Duodenal mucosa (tissue), 2 donors: ENCODE measurements around the gene ERO1B.

ENCODE experiments used
- H3K27ac ChIP-seq: one replicate; pipeline ENCODE4 v1.7.0; 2013; ENCODE audit warnings: low read depth, low read length
- H3K27me3 ChIP-seq, 2 donors: one replicate each; pipeline ENCODE4 v1.7.0; 2013; ENCODE audit warnings: low read length in 2 of 2, control low read depth in 1 of 2; ENCODE audit not compliant: insufficient read depth in 2 of 2, control insufficient read depth in 1 of 2
- H3K36me3 ChIP-seq, 2 donors: one replicate each; pipeline ENCODE4 v1.7.0; 2013; ENCODE audit warnings: low read length in 2 of 2, control low read depth in 1 of 2; ENCODE audit not compliant: insufficient read depth in 2 of 2, control insufficient read depth in 1 of 2
- H3K4me1 ChIP-seq, 2 donors: one replicate each; pipeline ENCODE4 v1.7.0; 2013; ENCODE audit warnings: low read length in 2 of 2, control low read depth in 1 of 2; ENCODE audit not compliant: insufficient read depth in 2 of 2, control insufficient read depth in 1 of 2
- H3K4me3 ChIP-seq, 2 donors: one replicate each; pipeline ENCODE4 v1.7.0; 2013; ENCODE audit warnings: low read length in 2 of 2, low read depth in 1 of 2
- H3K9ac ChIP-seq, 2 donors: one replicate each; pipeline ENCODE4 v1.7.0; 2013; ENCODE audit warnings: low read length in 2 of 2, low read depth in 1 of 2
- H3K9me3 ChIP-seq, 2 donors: one replicate each; pipeline ENCODE4 v1.7.0; 2013; ENCODE audit warnings: low read length in 2 of 2, control low read depth in 1 of 2; ENCODE audit not compliant: control insufficient read depth in 1 of 2

The ERO1B gene

DNA sequence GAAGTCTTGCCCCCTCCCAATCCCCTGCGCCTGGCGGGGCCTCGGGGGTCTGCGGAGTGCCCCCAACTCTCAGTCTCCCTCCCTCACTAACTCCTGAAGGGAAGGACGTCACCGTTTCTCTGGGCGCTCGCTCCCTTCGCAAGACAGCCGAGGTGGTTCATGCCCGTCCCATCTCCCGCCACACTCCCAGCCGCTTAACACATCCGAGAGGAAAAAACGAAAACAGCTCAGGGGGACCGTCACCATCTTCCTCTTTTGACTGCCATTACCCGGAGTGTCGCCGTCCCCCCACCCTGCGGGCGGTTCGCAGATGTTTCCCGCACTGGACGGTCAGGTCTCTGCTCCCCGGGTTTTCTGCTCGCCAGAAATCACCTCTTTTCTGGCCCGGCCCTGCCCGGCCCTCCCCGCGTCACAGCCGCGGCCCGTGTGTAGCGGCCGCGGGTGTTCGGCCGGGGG lies 532 bp downstream of the ERO1B start:
- no peaks in the 10 kb centered on the region for H3K27me3 ChIP-seq
- H3K9ac ChIP-seq: peak overlapping the region; percentile 81 to 86
- peaks cover 10 to 17% of the 10 kb centered on the region in 2 donors for H3K4me1 ChIP-seq
- peak overlapping the region; percentile 94 for H3K4me3 ChIP-seq
- no peaks in the 10 kb centered on the region for H3K36me3 ChIP-seq
- no peaks in the 10 kb centered on the region for H3K9me3 ChIP-seq
- H3K27ac ChIP-seq: peak overlapping the region; percentile 67

DNA sequence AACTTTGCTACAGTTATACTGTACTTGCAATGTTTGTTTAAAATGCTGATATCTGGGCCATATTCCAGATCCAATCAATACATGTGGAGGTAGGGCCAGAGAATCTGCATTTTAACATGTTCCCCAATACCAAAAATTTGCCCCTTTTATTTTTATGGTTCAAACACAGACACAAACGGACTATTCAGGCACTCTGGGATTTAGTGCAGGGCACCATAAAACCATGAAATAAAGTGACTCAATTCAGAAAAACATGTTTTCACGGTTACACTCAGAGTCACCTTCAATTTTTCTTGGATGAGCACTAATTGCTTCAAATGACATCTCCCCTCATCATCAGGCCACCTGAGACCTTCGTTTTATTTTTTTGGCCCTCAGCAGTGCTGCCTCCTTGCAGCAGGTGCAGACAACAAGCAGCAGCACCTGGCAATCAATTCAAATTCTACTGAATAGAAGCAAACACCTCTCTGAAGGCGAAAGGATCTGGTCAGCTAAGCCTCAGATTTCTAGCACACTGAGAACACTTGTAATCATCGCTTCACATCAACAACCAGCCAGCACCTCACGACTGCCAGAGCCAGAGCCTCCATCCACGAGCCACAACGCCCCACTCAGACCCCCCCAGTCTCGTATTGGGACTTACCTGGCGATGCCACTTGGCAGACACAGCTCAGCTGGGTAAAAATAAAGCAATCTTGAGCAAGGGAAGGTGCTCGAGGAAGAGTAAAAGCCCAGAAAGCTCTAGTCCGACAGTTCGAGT lies 1.1 kb downstream of the ERO1B start:
- Histone ChIP-seq H3K4me1 (peaks cover 10 to 17% of the 10 kb centered on the region in 2 donors), H3K27ac (no peak overlapping the region), H3K9ac (peak overlapping the region; percentile 81 to 86), H3K4me3 (peak overlapping the region; percentile 94), H3K9me3 (no peaks in the 10 kb centered on the region), H3K27me3 (no peaks in the 10 kb centered on the region), H3K36me3 (no peaks in the 10 kb centered on the region)

DNA sequence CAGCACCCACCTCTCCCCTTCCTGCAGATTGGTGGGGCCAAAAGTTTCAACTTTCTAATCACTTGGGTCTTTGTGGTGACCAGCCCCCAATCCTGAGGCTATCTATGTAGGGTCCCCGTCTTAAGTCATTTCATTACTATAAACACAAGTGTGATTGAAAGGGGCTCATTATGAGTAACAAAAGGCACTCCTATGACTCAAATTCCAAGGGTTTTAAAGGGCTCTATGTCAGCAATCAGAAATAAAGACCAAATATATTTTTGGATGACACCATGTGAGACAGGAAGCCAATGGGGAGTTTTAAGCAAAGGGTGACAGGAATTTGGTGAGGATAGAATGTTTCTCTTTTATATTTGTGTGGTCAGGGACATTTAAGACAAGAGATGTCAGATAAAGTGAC lies 6.2 kb downstream of the ERO1B start:
- Histone ChIP-seq H3K4me1 (peaks cover 4 to 5% of the 10 kb centered on the region in 2 donors), H3K27ac (no peak overlapping the region), H3K27me3 (no peaks in the 10 kb centered on the region), H3K36me3 (no peaks in the 10 kb centered on the region), H3K4me3 (no peak overlapping the region), H3K9ac (no peak overlapping the region), H3K9me3 (no peaks in the 10 kb centered on the region)

DNA sequence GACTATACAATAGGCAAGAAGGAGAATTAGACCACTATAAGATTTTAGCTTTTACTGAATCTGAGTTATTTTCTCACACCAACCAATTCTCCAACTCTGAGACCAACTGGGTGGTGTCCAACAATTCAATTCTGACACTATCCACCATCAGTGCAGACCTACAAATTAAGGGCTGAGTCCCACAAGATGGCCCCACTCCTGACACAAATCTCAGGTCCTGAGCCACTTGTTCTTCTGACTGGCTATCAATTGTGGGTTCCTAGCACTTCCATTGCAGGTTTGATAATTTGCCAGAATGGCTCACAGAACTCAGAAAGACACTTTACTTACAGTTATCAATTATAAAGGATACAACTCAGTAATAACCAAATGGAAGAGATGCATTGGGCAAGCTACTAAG lies 6.7 kb downstream of the ERO1B start:
- Histone ChIP-seq H3K9me3 (no peaks in the 10 kb centered on the region), H3K27ac (no peak overlapping the region), H3K27me3 (no peaks in the 10 kb centered on the region), H3K9ac (no peak overlapping the region), H3K36me3 (no peaks in the 10 kb centered on the region), H3K4me3 (no peak overlapping the region), H3K4me1 (no peaks in the 10 kb centered on the region)

DNA sequence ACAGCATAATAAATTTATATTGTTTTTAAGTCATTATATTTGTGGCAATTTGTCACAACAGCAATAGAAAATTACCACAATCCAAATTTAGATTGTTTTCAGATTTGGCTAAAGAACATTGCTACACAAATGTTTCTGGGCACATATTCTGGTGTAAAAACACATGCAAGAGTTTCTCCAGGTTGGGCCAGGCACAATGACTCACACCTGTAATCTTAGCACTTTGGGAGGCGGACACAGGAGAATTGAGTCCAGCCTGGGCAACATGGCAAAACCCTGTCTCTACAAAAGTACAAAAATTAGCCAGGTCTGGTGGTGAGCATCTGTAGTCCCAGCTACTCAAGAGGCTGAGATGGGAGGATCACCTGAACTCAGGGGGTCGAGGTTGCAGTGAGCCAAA lies 8.4 kb downstream of the ERO1B start:
- Histone ChIP-seq H3K27ac (no peak overlapping the region), H3K27me3 (no peaks in the 10 kb centered on the region), H3K4me1 (no peaks in the 10 kb centered on the region), H3K4me3 (no peak overlapping the region), H3K36me3 (no peaks in the 10 kb centered on the region), H3K9me3 (no peaks in the 10 kb centered on the region), H3K9ac (no peak overlapping the region)

DNA sequence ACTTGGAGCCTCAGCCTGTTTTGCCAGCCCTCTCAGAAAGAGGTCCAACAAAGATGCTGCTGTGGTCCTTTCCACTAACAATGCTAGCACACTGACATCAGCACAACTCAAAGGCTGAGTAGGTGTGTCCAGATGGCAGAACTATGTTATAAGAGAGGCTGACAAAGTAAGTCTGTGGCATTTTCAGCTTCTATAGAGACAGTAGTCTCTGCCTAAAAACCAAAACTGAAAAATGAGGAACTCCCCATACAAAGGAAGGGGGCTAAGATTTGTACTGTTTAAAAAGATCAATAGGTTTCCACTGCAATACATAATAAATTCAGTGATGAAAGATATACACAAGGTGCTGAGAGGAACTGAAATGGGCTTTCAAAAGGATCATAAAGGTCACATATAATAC lies 12.3 kb downstream of the ERO1B start:
- no peak overlapping the region for H3K27ac ChIP-seq

DNA sequence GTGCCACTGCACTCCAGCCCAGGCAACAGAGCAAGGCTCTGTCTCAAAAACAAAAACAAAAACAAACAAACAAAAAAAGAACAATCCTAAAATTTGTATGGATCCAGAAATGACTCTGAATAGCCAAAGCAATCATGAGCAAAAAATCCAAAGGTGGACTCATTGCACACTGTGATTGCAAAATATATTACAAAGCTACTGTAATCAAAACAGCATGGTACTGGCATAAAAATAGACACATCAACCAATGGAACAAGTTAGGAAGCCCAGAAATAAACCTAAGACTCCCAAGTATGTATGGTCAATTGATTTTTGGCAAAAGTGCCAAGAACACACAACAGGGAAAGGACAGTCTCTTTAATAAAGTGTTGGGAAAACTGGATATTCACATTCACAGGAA lies 19.9 kb downstream of the ERO1B start:
- Histone ChIP-seq H3K36me3 (peaks cover 0 to 7% of the 10 kb centered on the region in 2 donors), H3K27me3 (no peaks in the 10 kb centered on the region), H3K9me3 (peaks cover 6 to 23% of the 10 kb centered on the region in 2 donors), H3K9ac (no peak overlapping the region), H3K4me1 (no peaks in the 10 kb centered on the region), H3K4me3 (no peak overlapping the region), H3K27ac (no peak overlapping the region)

More for the DNA sequence above, 12.3 kb downstream of the ERO1B start:
- Histone ChIP-seq H3K4me3 (no peak overlapping the region), H3K9ac (no peak overlapping the region), H3K9me3 (no peaks in the 10 kb centered on the region), H3K36me3 (peaks cover 0 to 13% of the 10 kb centered on the region in 2 donors), H3K4me1 (no peaks in the 10 kb centered on the region), H3K27me3 (no peaks in the 10 kb centered on the region)

DNA sequence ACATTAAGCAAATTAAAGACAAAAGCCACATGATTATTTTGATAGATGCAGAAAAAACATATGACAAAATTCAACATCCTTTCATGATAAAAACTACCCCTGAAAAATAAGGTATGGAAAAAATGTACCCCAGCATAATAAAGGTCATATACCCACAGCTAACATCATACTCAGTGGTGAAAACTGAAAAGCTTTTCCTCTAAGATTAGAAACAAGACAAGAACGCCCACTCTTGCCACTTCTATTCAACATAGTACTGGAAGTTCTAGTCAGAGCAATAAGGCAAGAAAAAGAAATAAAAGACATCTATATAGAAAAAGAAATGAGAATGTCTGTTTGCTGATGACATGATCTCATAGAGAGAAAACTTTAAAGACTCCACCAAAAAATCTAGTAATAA lies 20.7 kb downstream of the ERO1B start:
- Histone ChIP-seq H3K4me3 (no peak overlapping the region), H3K27me3 (no peaks in the 10 kb centered on the region), H3K4me1 (no peaks in the 10 kb centered on the region), H3K27ac (no peak overlapping the region), H3K9me3 (peaks cover 6 to 23% of the 10 kb centered on the region in 2 donors), H3K9ac (no peak overlapping the region), H3K36me3 (peaks cover 0 to 8% of the 10 kb centered on the region in 2 donors)

DNA sequence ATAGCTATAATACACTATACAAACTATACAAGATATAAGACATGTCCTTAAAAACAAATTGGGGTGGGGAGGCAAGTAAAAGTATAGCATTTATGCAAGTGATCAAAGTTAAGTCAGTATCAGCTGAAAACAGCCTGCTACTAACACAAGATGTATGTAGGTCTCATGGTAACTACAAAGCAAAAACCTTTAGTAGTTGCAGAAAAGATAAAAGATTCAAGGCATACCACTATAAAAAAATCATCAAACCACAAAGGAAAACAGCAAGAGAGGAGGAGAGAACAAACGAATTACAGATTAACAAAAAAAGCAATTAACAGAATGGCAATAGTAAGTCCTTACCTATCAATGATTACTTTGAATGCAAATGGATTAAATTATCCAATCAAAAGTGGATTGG lies 22.7 kb downstream of the ERO1B start:
- no peak overlapping the region for H3K4me3 ChIP-seq
- H3K9ac ChIP-seq: no peak overlapping the region
- peaks cover 6 to 23% of the 10 kb centered on the region in 2 donors for H3K9me3 ChIP-seq
- no peaks in the 10 kb centered on the region for H3K27me3 ChIP-seq
- H3K36me3 ChIP-seq: peaks cover 0 to 10% of the 10 kb centered on the region in 2 donors
- H3K27ac ChIP-seq: no peak overlapping the region
- no peaks in the 10 kb centered on the region for H3K4me1 ChIP-seq

DNA sequence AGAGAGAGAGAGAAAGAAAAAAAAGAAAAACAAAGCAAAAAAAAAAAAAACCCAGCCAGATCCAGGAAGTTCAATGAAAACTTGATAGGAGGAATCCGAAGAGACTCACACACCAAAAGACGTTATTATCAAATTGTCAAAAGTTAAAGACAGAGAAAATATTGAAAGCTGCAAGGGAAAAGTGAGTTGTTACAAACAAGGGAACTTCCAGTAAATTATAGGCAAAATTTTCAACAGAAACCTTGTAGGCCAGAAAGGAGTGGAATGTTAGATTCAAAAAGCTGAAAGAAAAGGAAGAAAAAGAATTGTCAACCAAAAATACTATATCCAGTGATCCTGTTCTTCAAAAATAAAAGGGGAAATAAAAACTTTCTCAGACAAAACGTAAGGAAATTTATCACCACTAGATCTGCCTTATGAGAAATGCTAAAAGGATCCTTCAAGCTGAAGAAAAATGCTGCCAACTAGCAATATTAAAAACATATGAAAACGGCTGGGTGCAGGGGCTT lies 23.6 kb downstream of the ERO1B start:
- Histone ChIP-seq H3K9me3 (peaks cover 6 to 23% of the 10 kb centered on the region in 2 donors), H3K36me3 (peaks cover 0 to 10% of the 10 kb centered on the region in 2 donors), H3K9ac (no peak overlapping the region), H3K4me3 (no peak overlapping the region), H3K27me3 (no peaks in the 10 kb centered on the region), H3K4me1 (no peaks in the 10 kb centered on the region), H3K27ac (no peak overlapping the region)
